ENCODE results near the gene RAB14.

RAB14 gene

DNA sequence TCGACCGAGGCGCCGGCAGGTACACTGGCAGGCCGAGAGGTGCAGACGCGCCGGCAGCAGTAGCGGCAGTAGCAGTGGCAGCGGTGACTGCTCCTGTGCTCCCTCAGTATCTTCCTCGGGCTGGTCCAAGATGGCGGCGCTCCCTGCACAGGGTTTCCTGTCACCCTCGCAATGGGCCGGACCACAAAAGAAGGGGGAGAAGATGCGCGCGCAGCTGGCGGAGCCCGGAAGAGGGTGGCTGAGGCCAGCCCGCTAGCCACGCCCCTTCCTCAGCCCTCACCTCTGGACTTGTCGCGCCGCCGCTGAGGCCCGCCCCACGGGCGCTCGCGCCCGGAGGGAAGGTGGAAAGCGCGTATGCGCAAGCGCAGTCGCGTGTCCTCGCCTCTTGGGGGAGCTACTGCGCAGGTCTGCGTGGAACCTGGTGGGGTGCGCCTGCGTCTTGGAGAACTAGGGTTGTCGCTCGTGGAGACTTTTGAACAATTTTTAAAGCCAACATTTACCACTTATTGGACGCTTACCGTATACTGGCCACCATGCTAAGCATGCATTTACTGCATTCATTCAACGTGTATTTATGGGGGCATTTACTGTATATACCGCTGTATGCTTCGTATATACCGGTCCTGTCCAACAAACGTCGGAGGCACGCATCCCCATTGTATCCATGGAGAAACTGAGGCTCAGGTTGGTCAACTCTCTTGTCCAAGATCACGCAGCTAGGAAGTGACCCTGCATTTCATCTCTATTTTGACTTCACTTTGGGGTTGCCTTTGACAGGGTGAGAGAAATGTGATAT lies at the start of gene RAB14:
TSS of gene RAB14 (minus strand) at position 132 of the 796 bp plus-strand sequence. CDS start 8,457 bp downstream, outside the sequence.
- peak; percentile 100 for DNase-seq

DNA sequence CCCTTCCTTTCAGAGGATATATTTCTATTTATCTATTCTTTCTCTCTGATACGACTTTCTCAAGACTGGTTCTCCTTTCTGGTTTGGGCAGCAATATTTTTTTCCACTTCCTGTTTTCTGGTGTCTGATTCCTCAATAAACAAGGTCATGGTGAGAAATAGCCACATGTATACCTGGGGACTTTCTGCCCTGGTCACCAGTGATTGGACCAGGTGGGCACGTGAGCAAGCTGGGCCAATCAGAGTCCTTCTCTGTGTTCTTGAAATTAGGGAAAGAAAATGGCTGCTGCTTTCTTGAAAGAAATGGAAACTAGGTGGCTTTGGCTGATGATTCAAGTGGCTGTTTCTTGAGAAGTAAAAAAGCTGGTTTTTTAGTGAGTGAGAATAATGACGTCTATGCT lies 47.9 kb upstream of the RAB14 start:
- no peak for DNase-seq

DNA sequence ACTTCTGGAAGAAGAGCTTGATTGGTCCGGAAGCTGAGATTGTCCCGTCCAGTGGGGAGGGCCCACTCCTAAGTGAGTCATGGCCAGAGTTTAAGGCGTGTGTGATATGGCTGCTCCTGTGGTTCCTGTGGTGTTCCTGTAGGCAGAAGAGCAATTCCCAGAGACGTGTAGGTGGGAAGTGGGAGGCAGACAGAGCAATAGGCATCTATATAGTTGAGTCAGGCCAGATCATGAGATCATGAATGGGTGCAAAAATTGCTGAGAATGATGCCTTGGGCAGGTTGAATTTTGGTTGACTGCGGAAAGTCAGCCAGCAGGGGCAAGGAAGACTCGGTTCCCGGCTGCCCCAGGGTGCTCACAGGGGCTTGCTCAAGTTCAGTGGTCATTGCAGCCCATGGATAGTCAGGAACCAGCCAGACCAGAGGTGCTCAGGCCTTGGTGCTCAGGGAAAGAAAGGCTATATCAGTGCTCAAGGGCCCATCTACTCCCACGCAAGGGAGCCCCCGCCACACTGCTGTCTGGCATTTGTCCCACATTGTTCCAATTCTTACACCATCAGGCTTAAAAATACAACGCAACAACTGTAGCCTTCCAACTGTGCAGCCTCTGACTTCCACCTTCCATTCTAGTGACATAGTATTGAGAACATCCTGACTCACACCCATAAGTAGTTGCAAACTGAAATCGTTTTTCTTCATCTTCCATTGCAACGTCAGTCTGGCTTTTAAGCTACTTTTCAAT lies 45.3 kb upstream of the RAB14 start:
- DNase-seq, result no peak

GRCh38 chr9:121242959-121243346 lies 41.3 kb upstream of the RAB14 start:
- no peak for DNase-seq

DNA sequence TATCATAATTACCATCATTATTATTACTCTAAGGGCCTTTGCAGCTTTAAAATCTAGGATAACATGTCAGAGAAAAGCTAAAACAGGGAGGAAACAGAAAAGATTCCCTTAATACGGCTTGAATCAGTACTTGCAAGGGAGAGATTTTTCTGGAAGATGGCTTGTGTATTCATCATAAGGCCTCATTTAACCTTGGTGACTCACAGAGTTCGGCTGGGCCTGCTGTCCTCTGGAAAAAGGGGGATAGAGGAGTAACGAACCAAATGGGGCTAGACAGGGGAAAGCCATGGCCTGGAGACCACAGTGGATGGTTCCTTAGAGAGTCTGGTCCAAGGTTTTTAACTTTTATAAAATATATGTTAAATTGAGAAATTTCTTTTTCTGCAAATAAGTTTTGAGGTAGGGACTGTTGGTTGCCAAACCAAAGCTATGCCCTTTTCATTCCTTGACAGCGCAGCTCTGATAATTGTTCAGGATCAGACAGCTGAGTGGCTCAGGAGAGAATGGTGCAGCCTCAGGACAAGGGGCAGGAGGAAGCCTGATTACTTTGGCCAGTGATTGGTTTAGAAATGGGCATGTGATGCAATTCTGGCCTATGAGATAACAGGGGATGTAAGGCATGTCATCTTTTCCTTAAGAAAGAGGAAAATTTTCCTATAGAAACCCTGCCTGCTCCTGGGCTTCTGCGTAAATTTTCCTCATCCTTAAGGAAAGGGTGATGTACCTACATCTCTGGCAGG lies 40.7 kb upstream of the RAB14 start:
- no peak for DNase-seq

DNA sequence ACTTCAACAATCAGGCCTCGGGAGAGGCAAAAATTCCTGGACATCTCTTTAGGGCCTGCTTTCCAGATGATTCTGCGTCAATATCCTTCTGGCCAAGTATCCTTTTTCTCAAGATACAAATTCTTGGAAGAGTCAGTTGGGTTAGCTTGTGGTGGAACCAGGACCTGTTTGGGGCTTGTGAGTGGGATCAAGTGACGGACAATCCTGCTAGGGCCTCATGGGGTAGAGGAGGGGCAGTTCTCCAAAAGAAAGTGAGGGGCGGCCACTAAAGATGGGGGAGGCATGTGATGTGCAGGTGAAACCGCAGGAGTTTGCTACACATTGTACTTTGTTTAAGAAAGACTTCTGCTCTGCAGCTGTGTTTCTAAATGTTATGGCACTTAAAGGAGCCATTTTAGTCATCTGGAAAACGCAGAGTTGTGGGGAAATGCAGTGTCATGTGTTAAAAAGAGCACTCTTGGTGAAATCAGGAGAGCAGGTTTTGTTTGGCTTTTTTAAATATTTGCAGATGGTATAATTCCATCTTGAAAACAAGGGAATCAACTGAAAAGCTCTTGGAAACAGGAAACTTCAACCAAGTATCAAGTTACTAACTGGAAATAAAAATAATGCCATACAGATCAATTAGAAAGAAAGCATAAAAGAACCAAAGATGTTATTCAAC lies 38.9 kb upstream of the RAB14 start:
- no peak for DNase-seq

DNA sequence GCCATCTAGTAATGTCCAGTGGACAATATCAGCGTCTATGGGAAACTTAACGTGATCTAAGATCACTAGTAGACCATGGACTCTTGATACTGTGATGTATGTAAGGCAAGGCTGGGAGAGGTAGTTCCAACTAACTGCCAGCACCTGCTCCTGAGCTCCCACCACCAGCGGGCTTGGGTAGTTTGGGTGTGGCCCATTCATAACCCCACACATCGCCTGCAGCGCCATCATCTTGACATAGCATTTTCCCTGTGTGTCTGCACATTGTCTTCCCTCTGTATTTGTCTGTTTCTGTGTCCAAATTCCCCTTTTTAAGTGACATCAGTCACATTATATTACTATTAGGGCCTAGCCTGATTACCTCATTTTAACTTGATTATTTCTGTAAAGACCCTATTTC lies 38.2 kb upstream of the RAB14 start:
- no peak for DNase-seq

DNA sequence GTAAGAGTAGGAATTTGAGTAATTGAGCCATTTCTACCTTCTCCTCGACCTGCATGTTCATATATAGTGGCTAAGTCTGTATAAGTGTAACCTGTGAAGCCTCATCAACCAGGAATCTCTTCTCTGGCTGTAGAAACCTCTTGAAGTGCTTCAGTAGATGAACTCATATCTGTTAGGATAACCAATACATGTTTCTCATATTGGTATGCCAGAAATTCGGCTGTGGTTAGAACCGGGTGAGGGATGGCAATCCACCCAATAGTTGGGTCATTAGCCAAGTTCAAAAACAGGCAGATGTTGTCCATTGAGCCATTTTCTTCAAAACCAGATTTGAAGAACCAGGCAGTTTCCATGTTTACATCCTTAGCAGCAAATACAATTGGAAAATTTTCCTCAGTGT lies 37.4 kb upstream of the RAB14 start:
- no peak for DNase-seq

GRCh38 chr9:121237916-121238315 lies 36.2 kb upstream of the RAB14 start:
- no peak for DNase-seq

- no peak for DNase-seq
These were observed 33.8 kb upstream of the RAB14 start for GRCh38 chr9:121235512-121235911.

GRCh38 chr9:121234832-121235161 lies 33.1 kb upstream of the RAB14 start:
- DNase-seq, result no peak

DNA sequence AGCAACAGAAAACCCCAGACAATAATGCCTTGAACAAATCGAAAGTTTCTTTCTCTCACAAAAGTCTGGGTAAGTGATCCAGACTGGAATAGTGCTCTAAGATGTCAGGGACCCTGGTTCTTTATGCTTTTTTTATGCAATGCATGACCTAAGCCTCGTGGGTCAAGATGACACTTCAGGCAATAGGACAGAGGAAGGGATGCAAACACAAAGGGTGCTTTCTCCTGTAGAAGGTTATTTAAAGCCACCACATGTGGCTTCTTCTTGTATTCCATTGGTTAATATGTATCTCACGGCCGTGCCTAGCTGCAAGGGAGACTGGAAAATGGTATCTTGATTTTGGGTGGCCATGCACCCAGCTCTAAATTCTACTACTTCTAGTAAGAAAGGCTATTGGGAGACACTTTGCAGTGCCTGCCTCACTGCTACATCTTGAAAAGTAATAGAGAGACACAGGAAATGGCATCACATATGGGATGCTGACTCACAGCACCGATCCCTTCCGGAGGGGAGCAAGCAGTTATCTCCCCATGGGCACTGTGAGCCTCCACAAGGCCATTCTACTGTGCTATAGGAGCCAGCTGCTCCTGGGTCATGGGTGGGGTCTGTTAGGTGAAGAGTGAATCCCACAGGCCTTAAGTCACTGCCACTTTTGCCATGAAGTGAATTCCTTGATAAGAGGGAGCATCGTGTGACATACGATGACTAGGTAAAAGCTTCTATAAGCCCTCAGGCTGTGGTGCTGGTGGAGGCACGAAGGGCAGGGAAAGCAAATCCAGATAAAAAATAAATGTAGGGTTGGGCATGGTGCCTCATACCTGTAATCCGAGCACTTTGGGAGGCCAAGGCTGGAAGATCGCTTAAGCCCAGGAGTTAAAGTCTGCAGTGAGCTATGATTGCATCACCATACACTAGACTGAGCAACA lies 32.5 kb upstream of the RAB14 start:
- DNase-seq, result no peak

- no peak for DNase-seq
These were observed 30.6 kb upstream of the RAB14 start for GRCh38 chr9:121232251-121232650.

DNA sequence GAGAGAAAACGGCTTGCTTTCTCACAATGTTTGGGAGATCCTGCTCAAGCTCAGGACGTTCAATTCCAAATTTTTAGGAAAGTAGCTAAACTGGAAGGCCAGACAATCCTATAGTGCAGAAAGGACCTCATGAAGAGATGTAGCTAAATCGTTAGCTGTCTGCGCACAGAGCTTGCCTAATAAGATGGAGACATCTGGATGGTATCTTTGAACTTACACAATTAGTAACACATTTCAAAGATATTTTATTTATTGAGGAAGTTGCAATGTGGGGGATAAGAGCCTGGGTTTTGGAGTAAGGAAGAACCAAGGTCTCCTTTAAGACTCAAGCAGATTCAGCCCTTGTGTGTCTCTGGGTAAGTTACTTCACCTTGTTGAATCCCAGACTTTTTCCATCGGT lies 28.6 kb upstream of the RAB14 start:
- no peak for DNase-seq

- no peak for DNase-seq
These were observed 26.2 kb upstream of the RAB14 start for GRCh38 chr9:121227862-121228261.

DNA sequence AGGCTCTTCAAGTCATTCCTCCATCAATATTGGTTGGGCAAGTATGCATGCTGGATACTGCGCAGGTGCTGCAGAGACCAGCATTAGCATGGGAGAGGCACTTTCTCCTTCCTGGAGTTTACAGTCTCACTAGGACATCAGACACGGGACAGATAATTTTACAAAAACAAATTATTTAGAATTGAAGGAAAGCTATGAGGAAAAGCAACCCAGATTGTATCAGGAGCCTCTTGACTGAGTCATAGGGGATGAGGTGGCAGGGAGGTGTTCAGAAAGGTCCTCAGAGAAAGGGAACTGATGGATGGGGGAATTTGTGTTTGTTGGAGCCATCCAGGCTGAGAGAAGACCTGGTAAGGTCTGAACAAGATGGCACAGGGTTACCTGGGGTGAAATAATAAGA lies 24.5 kb upstream of the RAB14 start:
- no peak for DNase-seq

DNA sequence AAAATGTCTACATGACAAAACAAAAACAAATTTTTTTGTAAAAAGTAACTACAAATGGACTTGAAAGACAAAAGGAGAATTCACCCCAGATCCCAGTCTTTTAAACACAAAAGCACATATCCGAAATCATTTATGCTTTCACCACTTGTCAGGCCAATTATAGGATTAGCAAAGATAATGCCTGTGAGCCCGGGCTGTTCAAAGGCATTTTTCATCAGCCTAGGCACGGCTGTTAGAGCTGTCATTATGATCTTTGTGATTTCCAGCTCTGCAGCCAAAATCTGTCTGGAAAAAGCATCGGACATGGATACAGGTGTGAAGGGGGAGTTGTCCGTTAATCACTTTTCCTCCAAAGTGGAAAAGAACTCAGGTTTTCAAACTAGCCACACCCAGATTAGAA lies 23.6 kb upstream of the RAB14 start:
- DNase-seq, result no peak

GRCh38 chr9:121222524-121223171 lies 21.0 kb upstream of the RAB14 start:
- DNase-seq, result no peak

DNA sequence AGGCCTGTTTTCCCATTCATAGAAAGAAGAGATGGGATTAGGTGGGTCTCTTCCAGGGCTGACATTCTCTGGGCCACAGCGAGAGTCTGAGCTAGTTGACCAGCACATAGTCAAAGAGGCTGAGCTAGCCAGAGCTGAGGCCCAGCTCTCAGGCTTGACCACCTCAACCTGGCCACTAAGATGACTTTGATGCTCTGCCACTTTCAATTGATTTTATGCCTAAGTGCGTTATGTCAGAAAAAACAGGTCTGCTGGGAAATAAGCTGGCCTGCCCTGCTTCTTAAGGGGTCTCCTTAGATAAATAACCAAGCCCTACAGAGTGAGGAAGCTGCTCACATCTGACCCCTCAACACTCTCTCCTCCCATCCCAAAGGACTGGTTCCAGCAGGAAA lies 20.0 kb upstream of the RAB14 start:
- DNase-seq, result no peak

GRCh38 chr9:121220996-121221663 lies 19.5 kb upstream of the RAB14 start:
- no peak for DNase-seq

- no peak for DNase-seq
These were observed 17.9 kb upstream of the RAB14 start for GRCh38 chr9:121219530-121219929.

Measured in stimulated activated CD4-positive, alpha-beta T cell treated with anti-CD3 and anti-CD28 coated beads, Interleukin-4, amount 100 ng/mL, for 4 hours (primary cell).